GM12891 (cell line): ENCODE results near the gene BRIP1.

Experiments
- PAX5 ChIP-seq: IDR thresholded peaks from 2 replicates; pipeline ENCODE4 v1.6.1; 2011; ENCODE audit warnings: low read length, moderate library complexity, mild to moderate bottlenecking; ENCODE audit not compliant: insufficient read depth, severe bottlenecking
- POLR2A ChIP-seq: IDR thresholded peaks from 2 replicates; pipeline ENCODE4 v1.6.1; 2011; ENCODE audit warnings: low read depth, low read length, control low read depth
- POLR2AphosphoS5 ChIP-seq: IDR thresholded peaks from 2 replicates; pipeline ENCODE4 v1.6.1; 2011; ENCODE audit warnings: low read depth, low read length, control low read depth
- POU2F2 ChIP-seq: IDR thresholded peaks from 2 replicates; pipeline ENCODE4 v1.6.1; 2011; ENCODE audit warnings: low read depth, mild to moderate bottlenecking, control low read depth, low read length, moderate library complexity
- SPI1 ChIP-seq: IDR thresholded peaks from 2 replicates; pipeline ENCODE4 v1.6.1; 2011; ENCODE audit warnings: low read depth, low read length, control low read depth
- TAF1 ChIP-seq: IDR thresholded peaks from 2 replicates; pipeline ENCODE4 v1.6.1; 2011; ENCODE audit warnings: low read depth, low read length, control low read depth

DNA sequence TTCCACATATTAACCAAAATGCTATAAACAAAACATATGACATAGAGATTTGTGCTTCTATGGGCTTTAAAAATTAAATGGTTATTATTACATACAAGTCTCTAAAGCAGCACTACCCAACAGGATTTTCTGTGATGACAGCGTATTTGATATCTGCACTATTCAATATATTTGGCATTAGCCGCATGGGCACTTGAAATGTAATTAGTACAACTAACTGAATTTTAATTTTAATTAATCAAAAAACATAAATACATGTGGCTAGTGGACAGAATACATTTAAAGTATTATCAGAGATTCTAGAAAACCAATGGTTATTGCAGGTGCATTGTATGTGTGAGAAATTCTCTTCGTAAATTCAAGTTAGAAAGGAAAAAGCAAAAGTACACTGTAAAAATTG is 45.9 kb downstream of the BRIP1 start:
- TF ChIP-seq TAF1 (no peak), POLR2A (no peak), POLR2AphosphoS5 (no peak), POU2F2 (no peak), SPI1 (no peak), PAX5 (no peak)
